T-helper 1 cell treated with Interleukin-12 subunit alpha and Interleukin-12 subunit beta and Interleukin-4 antibody, amounts not matched to agents 30 μg/mL and 1 μg/mL, for 36 hours (primary cell): ENCODE results near the gene BRIP1.
"Not testable (repeated sequence)": the region's sequence is repeated elsewhere in the genome, so short reads cannot be mapped to it uniquely, and the experiment has no call there.

Source experiments
- H3K27ac Mint-ChIP-seq: one replicate; pipeline ENCODE4 v1.8.0; 2021; ENCODE audit warnings: mild to moderate bottlenecking, mixed read lengths
- H3K27me3 Mint-ChIP-seq: one replicate; pipeline ENCODE4 v1.8.0; 2021; ENCODE audit warnings: low read depth, mixed read lengths
- H3K36me3 Mint-ChIP-seq: one replicate; pipeline ENCODE4 v1.8.0; 2021; ENCODE audit warnings: low read depth, mixed read lengths
- H3K4me1 Mint-ChIP-seq: one replicate; pipeline ENCODE4 v1.8.0; 2021; ENCODE audit warnings: low read depth, mixed read lengths
- H3K4me3 Mint-ChIP-seq: one replicate; pipeline ENCODE4 v1.8.0; 2021; ENCODE audit warnings: mild to moderate bottlenecking, moderate library complexity, mixed read lengths
- H3K9me3 Mint-ChIP-seq: one replicate; pipeline ENCODE4 v1.8.0; 2021; ENCODE audit warnings: mixed read lengths

BRIP1 gene

GRCh38 chr17:61720016-61720795 is 143.1 kb downstream of the BRIP1 start:
- Mint-ChIP-seq H3K4me1 (no peaks in the 10 kb centered on the region), H3K9me3 (peaks cover 36% of the 10 kb centered on the region), H3K36me3 (peaks cover 17% of the 10 kb centered on the region), H3K27ac (no peak overlapping the region), H3K27me3 (no peaks in the 10 kb centered on the region), H3K4me3 (no peak overlapping the region)

- Mint-ChIP-seq H3K36me3 (peaks cover 20% of the 10 kb centered on the region), H3K9me3 (peaks cover 36% of the 10 kb centered on the region)
- not testable (repeated sequence) for H3K27me3 Mint-ChIP-seq, H3K4me3 Mint-ChIP-seq, H3K4me1 Mint-ChIP-seq, H3K27ac Mint-ChIP-seq
Measured at GRCh38 chr17:61719220-61719619, 144.1 kb downstream of the BRIP1 start.

- H3K27ac Mint-ChIP-seq: no peak overlapping the region
- H3K36me3 Mint-ChIP-seq: peaks cover 16% of the 10 kb centered on the region
- H3K27me3 Mint-ChIP-seq: no peaks in the 10 kb centered on the region
- peaks cover 36% of the 10 kb centered on the region for H3K9me3 Mint-ChIP-seq
- H3K4me1 Mint-ChIP-seq: no peaks in the 10 kb centered on the region
- H3K4me3 Mint-ChIP-seq: no peak overlapping the region
Measured at GRCh38 chr17:61718022-61718421, 145.3 kb downstream of the BRIP1 start.

GRCh38 chr17:61717352-61717751 is 146.0 kb downstream of the BRIP1 start:
- Mint-ChIP-seq H3K4me3 (no peak overlapping the region), H3K9me3 (peaks cover 34% of the 10 kb centered on the region), H3K4me1 (no peaks in the 10 kb centered on the region), H3K27me3 (no peaks in the 10 kb centered on the region), H3K36me3 (peaks cover 16% of the 10 kb centered on the region), H3K27ac (no peak overlapping the region)

- Mint-ChIP-seq H3K9me3 (peaks cover 31% of the 10 kb centered on the region), H3K27ac (no peak overlapping the region), H3K4me1 (no peaks in the 10 kb centered on the region), H3K36me3 (peaks cover 16% of the 10 kb centered on the region), H3K27me3 (no peaks in the 10 kb centered on the region), H3K4me3 (no peak overlapping the region)
Measured at GRCh38 chr17:61716225-61716829, 147.0 kb downstream of the BRIP1 start.

- Mint-ChIP-seq H3K4me1 (no peaks in the 10 kb centered on the region), H3K27ac (no peak overlapping the region), H3K27me3 (no peaks in the 10 kb centered on the region), H3K36me3 (peaks cover 22% of the 10 kb centered on the region), H3K4me3 (no peak overlapping the region), H3K9me3 (peaks cover 31% of the 10 kb centered on the region)
Measured at GRCh38 chr17:61715348-61715747, 148.0 kb downstream of the BRIP1 start.

- Mint-ChIP-seq H3K4me3 (no peak overlapping the region), H3K36me3 (peaks cover 24% of the 10 kb centered on the region)
Measured at GRCh38 chr17:61714300-61714699, 149.0 kb downstream of the BRIP1 start.

GRCh38 chr17:61713035-61713434 is 150.3 kb downstream of the BRIP1 start:
- no peaks in the 10 kb centered on the region for H3K4me1 Mint-ChIP-seq
- H3K27me3 Mint-ChIP-seq: no peaks in the 10 kb centered on the region
- peaks cover 30% of the 10 kb centered on the region for H3K36me3 Mint-ChIP-seq
- no peak overlapping the region for H3K27ac Mint-ChIP-seq
- H3K4me3 Mint-ChIP-seq: no peak overlapping the region
- peaks cover 18% of the 10 kb centered on the region for H3K9me3 Mint-ChIP-seq

More at GRCh38 chr17:61714300-61714699, 149.0 kb downstream of the BRIP1 start:
- H3K27ac Mint-ChIP-seq: no peak overlapping the region
- no peaks in the 10 kb centered on the region for H3K27me3 Mint-ChIP-seq
- H3K9me3 Mint-ChIP-seq: peaks cover 28% of the 10 kb centered on the region
- H3K4me1 Mint-ChIP-seq: no peaks in the 10 kb centered on the region

GRCh38 chr17:61710546-61710945 is 152.8 kb downstream of the BRIP1 start:
- peaks cover 32% of the 10 kb centered on the region for H3K36me3 Mint-ChIP-seq
- peaks cover 3% of the 10 kb centered on the region for H3K9me3 Mint-ChIP-seq
- no peak overlapping the region for H3K27ac Mint-ChIP-seq
- H3K4me3 Mint-ChIP-seq: no peak overlapping the region
- H3K4me1 Mint-ChIP-seq: no peaks in the 10 kb centered on the region
- no peaks in the 10 kb centered on the region for H3K27me3 Mint-ChIP-seq

GRCh38 chr17:61709567-61709966 is 153.8 kb downstream of the BRIP1 start:
- Mint-ChIP-seq H3K27ac (no peak overlapping the region), H3K36me3 (peaks cover 32% of the 10 kb centered on the region), H3K9me3 (peaks cover 3% of the 10 kb centered on the region), H3K27me3 (no peaks in the 10 kb centered on the region), H3K4me1 (no peaks in the 10 kb centered on the region), H3K4me3 (no peak overlapping the region)

GRCh38 chr17:61704935-61705449 is 158.3 kb downstream of the BRIP1 start:
- Mint-ChIP-seq H3K4me3 (no peak overlapping the region), H3K9me3 (peaks cover 39% of the 10 kb centered on the region), H3K27me3 (no peaks in the 10 kb centered on the region), H3K36me3 (peaks cover 40% of the 10 kb centered on the region), H3K4me1 (no peaks in the 10 kb centered on the region), H3K27ac (no peak overlapping the region)

- H3K4me1 Mint-ChIP-seq: no peaks in the 10 kb centered on the region
- peaks cover 52% of the 10 kb centered on the region for H3K9me3 Mint-ChIP-seq
- peaks cover 35% of the 10 kb centered on the region for H3K36me3 Mint-ChIP-seq
- H3K27ac Mint-ChIP-seq: no peak overlapping the region
- no peak overlapping the region for H3K4me3 Mint-ChIP-seq
- no peaks in the 10 kb centered on the region for H3K27me3 Mint-ChIP-seq
Measured at GRCh38 chr17:61702450-61702849, 160.9 kb downstream of the BRIP1 start.

GRCh38 chr17:61701978-61702377 is 161.3 kb downstream of the BRIP1 start:
- H3K9me3 Mint-ChIP-seq: peaks cover 54% of the 10 kb centered on the region
- no peak overlapping the region for H3K4me3 Mint-ChIP-seq
- peaks cover 37% of the 10 kb centered on the region for H3K36me3 Mint-ChIP-seq
- no peak overlapping the region for H3K27ac Mint-ChIP-seq
- no peaks in the 10 kb centered on the region for H3K4me1 Mint-ChIP-seq
- H3K27me3 Mint-ChIP-seq: no peaks in the 10 kb centered on the region

- peaks cover 32% of the 10 kb centered on the region for H3K36me3 Mint-ChIP-seq
- no peak overlapping the region for H3K27ac Mint-ChIP-seq
- H3K27me3 Mint-ChIP-seq: no peaks in the 10 kb centered on the region
- H3K4me3 Mint-ChIP-seq: no peak overlapping the region
- H3K9me3 Mint-ChIP-seq: peaks cover 54% of the 10 kb centered on the region
- H3K4me1 Mint-ChIP-seq: no peaks in the 10 kb centered on the region
Measured at GRCh38 chr17:61701334-61701733, 162.0 kb downstream of the BRIP1 start.

- Mint-ChIP-seq H3K4me3 (no peak overlapping the region), H3K9me3 (peaks cover 51% of the 10 kb centered on the region), H3K27me3 (no peaks in the 10 kb centered on the region), H3K4me1 (no peaks in the 10 kb centered on the region), H3K27ac (no peak overlapping the region), H3K36me3 (peaks cover 32% of the 10 kb centered on the region)
Measured at GRCh38 chr17:61700252-61700651, 163.1 kb downstream of the BRIP1 start.
